ENCODE data around the gene STARD7. TPM values are rescaled to one million over a fixed set of nuclear protein-coding genes. Genes with fewer than 3 reads are reported as not detected.
"Not testable (repeated sequence)": the region's sequence is repeated elsewhere in the genome, so short reads cannot be mapped to it uniquely, and the experiment has no call there.

Gene STARD7
- total RNA-seq, 1 donor from 2014 or later, result 147 TPM

GRCh38 chr2:96236882-96237281, 28.3 kb upstream of the STARD7 start:
- no peaks in the 10 kb centered on the region for H3K27me3 ChIP-seq (ENCODE audit: low read depth)
- no peak for ATAC-seq
- H3K4me1 ChIP-seq, result peaks cover 10% of the 10 kb centered on the region
- no peak overlapping the region for H3K27ac ChIP-seq
- TF ChIP-seq CTCF (IDR thresholded peaks at IDR 0.05), result no peak
- H3K4me3 ChIP-seq, result no peak overlapping the region
- intact Hi-C loops (cut with DNase I), result no loop called here
- no peak for DNase-seq
- peaks cover 7% of the 10 kb centered on the region for H3K36me3 ChIP-seq
- no peaks in the 10 kb centered on the region for H3K9me3 ChIP-seq

DNA sequence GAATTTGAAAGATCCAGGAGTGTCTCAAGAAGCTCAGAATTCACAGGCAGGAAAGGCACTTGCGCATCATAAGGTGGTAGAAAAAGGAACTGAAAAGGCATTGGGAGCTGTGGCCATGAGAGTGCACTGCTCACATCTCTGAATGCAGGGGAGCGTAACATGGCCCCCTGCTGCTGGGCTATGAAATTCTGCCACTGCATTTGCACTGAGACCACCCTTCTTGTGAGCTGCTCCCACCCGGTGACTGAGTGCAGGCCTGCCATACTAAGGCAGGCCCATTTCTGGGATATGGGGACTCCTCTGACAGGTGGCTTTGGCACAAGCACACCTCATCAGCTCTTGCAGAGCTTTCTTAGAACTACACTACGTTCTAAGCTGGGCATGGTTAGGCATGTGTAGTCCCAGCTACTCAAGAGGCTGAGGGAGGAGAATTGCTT, 25.3 kb upstream of the STARD7 start:
- no peaks in the 10 kb centered on the region for H3K4me1 ChIP-seq
- intact Hi-C loops (cut with DNase I), result no loop called here
- H3K9me3 ChIP-seq, result no peaks in the 10 kb centered on the region
- peak in 1 of 2 donors; percentile 49 for ATAC-seq
- DNase-seq, result no peak
- no peaks in the 10 kb centered on the region for H3K36me3 ChIP-seq
- no peak overlapping the region for H3K27ac ChIP-seq
- H3K4me3 ChIP-seq, result no peak overlapping the region
- H3K27me3 ChIP-seq (ENCODE audit: low read depth), result no peaks in the 10 kb centered on the region
- no peak for TF ChIP-seq CTCF (IDR thresholded peaks at IDR 0.05)

DNA sequence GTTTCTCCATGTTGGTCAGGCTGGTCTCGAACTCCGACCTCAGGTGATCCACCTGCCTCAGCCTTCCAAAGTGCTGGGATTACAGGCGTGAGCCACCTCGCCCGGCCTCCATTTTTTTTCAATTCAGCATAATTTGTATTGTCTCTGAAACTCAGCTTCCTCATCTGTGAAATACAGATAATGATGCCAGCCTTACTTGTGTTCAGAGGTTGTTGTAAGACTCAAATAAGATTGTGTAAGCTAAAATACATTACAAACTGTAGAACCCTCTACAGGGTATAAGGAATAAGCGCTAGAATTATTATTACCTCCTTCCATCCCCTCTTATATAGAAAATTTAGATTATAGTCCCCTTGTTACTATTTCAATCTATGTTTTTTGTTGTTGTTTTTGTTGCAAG, 24.8 kb upstream of the STARD7 start:
- Histone ChIP-seq H3K4me1 (no peaks in the 10 kb centered on the region), H3K27me3 (ENCODE audit: low read depth) (no peaks in the 10 kb centered on the region), H3K4me3 (no peak overlapping the region), H3K9me3 (no peaks in the 10 kb centered on the region), H3K36me3 (no peaks in the 10 kb centered on the region), H3K27ac (no peak overlapping the region)
- DNase-seq (no peak), ATAC-seq (no peak)
- intact Hi-C loops (cut with DNase I), result no loop called here
- TF ChIP-seq CTCF (IDR thresholded peaks at IDR 0.05), result no peak

GRCh38 chr2:96231316-96231715, 22.7 kb upstream of the STARD7 start:
- H3K27ac ChIP-seq, result no peak overlapping the region
- intact Hi-C loops (cut with DNase I), result no loop called here
- H3K36me3 ChIP-seq, result no peaks in the 10 kb centered on the region
- no peak for TF ChIP-seq CTCF (IDR thresholded peaks at IDR 0.05)
- H3K9me3 ChIP-seq, result no peaks in the 10 kb centered on the region
- no peaks in the 10 kb centered on the region for H3K4me1 ChIP-seq
- DNase-seq, result no peak
- ATAC-seq, result no peak
- no peaks in the 10 kb centered on the region for H3K27me3 ChIP-seq (ENCODE audit: low read depth)
- H3K4me3 ChIP-seq, result no peak overlapping the region

DNA sequence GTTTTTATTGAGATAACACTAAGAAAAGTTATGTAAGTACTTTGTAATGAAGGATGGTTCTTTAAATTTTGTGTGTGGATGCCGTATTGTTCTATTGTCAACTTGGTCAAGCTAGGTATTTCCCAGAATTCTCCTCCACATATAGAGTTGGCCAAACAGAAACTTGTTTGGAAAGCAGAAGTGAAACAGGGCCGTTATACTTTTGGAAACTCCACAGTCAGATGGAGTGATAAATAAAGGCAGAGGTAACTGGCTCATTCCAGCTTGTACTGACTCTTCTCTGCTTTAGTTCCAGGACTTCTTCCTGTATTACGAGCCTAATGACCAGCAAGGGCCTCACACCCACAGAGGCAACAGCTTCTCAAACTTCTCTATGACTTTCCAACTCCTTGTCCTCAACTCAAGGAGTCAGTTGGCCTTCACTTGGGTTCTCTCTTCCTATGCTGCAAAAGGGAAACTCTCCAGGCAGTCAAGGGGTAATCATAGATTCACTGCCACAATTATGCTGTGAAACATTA, 16.4 kb upstream of the STARD7 start:
- no peaks in the 10 kb centered on the region for H3K27me3 ChIP-seq (ENCODE audit: low read depth)
- peaks cover 11% of the 10 kb centered on the region for H3K4me1 ChIP-seq
- TF ChIP-seq CTCF (IDR thresholded peaks at IDR 0.05), result no peak
- no peaks in the 10 kb centered on the region for H3K36me3 ChIP-seq
- ATAC-seq, result peak; percentile 40 to 80
- no peak for DNase-seq
- H3K27ac ChIP-seq, result peak overlapping the region; percentile 24
- H3K9me3 ChIP-seq, result no peaks in the 10 kb centered on the region
- intact Hi-C loops (cut with DNase I), result no loop called here
- no peak overlapping the region for H3K4me3 ChIP-seq

DNA sequence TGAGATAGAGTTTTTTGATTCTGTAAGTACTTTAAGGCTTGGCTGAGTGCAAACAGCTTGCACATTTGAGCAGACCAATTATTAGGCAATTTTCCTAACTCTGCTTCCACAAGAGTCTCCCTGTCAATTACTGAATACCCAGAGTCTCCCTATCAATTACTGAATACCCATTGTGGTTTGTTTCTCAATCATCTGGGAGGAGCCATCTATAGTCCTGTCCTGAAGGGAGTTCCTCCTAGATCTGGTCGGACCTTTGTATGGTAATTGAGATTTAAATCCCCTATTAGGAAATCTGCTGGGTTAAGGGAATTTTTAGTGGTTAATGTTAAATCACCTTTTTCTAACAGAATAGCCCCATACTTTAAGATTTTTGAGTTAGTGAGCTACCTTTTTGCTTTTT, 12.5 kb upstream of the STARD7 start:
- DNase-seq; H3K27me3 ChIP-seq (ENCODE audit: low read depth); ATAC-seq; H3K36me3 ChIP-seq; H3K27ac ChIP-seq; H3K9me3 ChIP-seq; intact Hi-C loops (cut with DNase I); H3K4me3 ChIP-seq: not testable (repeated sequence)
- peaks cover 11% of the 10 kb centered on the region for H3K4me1 ChIP-seq

- DNase-seq; H3K4me1 ChIP-seq; H3K27ac ChIP-seq; H3K27me3 ChIP-seq (ENCODE audit: low read depth); intact Hi-C loops (cut with DNase I); H3K36me3 ChIP-seq; H3K9me3 ChIP-seq; H3K4me3 ChIP-seq; ATAC-seq: not testable (repeated sequence)
Observed at GRCh38 chr2:96219959-96220358, 11.3 kb upstream of the STARD7 start.

All from lower lobe of right lung (tissue), 2 donors.